GM06990 (cell line): Measurements from ENCODE around the gene DTX3L.

Experiments
- DNase-seq: peaks from one replicate; pipeline ENCODE4 v3.0.0-alpha.2; 2011; ENCODE audit not compliant: insufficient read length; ENCODE audit errors: extremely low read depth
- H3K27me3 ChIP-seq: replicated peaks from 2 replicates; pipeline ENCODE4 v1.6.0; 2011; ENCODE audit warnings: low read length; ENCODE audit not compliant: control insufficient read depth, insufficient read depth
- H3K36me3 ChIP-seq: 2 replicates; pipeline ENCODE4 v1.5.1; 2011; ENCODE audit warnings: low read length; ENCODE audit not compliant: control insufficient read depth, insufficient read depth
- H3K4me3 ChIP-seq: replicated peaks from 2 replicates; pipeline ENCODE4 v1.5.1; 2011; ENCODE audit warnings: low read depth, mild to moderate bottlenecking, control low read depth, low read length
- TF ChIP-seq, protein P1 (sequence below): IDR thresholded peaks from 2 replicates; pipeline ENCODE4 v1.5.1; 2011; ENCODE audit warnings: low read length, control low read depth, mild to moderate bottlenecking, inconsistent platforms; ENCODE audit not compliant: insufficient read depth, poor library complexity, severe bottlenecking

The DTX3L gene

DNA sequence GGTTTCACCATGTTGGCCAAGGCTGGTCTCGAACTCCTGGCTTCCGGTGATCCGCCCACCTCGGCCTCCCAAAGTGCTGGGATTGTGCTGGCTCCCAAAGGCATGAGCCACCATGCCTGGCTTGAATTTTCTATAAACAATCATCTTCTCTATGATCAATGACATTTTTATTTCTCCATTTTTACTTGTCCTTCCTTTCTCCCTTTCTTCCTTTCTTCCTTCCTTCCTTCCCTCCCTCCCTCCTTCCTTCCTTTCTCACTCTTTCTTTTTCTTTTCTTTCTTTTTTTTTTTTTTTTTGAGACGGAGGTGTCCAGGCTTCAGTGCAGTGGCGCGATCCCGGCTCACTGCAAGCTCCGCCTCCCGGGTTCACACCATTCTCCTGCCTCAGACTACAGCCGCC is 40.8 kb upstream of the DTX3L start:
- H3K36me3 ChIP-seq = no peaks in the 10 kb centered on the region; the same call in 1 of the 2 replicates
- no peak overlapping the region for H3K4me3 ChIP-seq
- DNase-seq = no peak
- H3K27me3 ChIP-seq = no peaks in the 10 kb centered on the region
- TF ChIP-seq, protein P1, sequence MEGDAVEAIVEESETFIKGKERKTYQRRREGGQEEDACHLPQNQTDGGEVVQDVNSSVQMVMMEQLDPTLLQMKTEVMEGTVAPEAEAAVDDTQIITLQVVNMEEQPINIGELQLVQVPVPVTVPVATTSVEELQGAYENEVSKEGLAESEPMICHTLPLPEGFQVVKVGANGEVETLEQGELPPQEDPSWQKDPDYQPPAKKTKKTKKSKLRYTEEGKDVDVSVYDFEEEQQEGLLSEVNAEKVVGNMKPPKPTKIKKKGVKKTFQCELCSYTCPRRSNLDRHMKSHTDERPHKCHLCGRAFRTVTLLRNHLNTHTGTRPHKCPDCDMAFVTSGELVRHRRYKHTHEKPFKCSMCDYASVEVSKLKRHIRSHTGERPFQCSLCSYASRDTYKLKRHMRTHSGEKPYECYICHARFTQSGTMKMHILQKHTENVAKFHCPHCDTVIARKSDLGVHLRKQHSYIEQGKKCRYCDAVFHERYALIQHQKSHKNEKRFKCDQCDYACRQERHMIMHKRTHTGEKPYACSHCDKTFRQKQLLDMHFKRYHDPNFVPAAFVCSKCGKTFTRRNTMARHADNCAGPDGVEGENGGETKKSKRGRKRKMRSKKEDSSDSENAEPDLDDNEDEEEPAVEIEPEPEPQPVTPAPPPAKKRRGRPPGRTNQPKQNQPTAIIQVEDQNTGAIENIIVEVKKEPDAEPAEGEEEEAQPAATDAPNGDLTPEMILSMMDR = no peak

DNA sequence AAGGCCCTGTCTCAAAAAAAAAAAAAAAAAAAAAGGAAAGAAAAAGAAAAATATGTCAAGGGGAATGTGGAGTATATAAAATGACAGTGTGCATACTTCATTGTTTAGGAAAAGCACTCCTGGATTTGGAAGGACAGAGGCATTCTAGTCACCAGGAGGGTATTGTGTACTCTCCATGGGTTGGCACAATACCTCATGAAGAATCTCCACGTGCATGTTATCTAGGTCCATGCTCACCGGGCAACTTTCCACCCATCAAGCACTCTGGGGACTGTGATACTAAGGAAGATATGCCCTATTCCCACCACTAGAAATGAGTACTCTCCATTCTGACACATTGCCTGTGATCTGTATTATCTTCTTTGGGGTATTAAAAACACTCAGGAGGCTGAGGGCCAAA is 34.0 kb upstream of the DTX3L start:
- TF ChIP-seq, protein P1 = no peak
- Histone ChIP-seq H3K4me3 (no peak overlapping the region), H3K27me3 (no peaks in the 10 kb centered on the region), H3K36me3 (peaks cover 2% of the 10 kb centered on the region)
- DNase-seq = no peak

DNA sequence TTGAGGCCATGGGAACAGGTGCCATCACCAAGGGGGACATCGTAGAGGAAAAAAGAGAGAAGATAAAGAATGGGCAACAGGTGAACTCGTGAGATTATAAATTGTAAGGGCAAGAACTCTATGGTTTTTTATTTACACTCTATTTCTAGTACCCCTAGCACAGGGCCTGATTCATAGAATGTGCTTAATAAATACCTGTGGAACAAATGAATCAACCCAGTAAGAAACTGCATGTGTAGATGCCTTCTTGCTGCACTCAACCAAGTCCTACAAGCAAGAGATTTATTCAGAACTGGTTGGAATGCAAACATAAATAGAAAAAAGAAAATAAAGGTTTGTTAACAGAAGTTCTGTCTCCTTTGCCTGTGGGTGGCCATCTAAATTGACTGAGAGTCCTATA is 30.7 kb upstream of the DTX3L start:
- DNase-seq = no peak
- Histone ChIP-seq H3K36me3 (peaks cover 2% of the 10 kb centered on the region), H3K4me3 (no peak overlapping the region), H3K27me3 (no peaks in the 10 kb centered on the region)
- TF ChIP-seq, protein P1 = no peak

DNA sequence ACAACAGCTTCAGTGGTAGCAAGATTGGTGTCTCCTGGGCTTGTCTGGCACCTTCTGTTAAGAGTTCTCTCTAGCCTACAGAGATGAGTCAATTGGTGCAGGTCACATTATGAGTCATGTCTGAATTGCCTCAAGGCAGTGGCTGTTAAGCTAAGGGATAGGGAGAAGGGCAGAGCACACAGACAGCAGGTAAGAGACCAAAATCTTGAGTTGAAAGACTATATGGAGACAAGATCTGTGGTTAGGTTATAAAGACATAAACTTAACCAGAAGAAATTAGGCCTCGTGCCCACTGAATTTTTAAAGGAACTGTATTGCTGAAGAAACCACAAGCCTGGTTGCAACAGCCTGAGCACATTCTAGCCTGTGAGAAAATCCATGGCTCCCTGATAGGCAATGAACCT is 30.2 kb upstream of the DTX3L start:
- DNase-seq = peak; percentile 70
- H3K4me3 ChIP-seq = no peak overlapping the region
- H3K27me3 ChIP-seq = no peaks in the 10 kb centered on the region
- H3K36me3 ChIP-seq = peaks cover 2% of the 10 kb centered on the region
- TF ChIP-seq, protein P1 = no peak

DNA sequence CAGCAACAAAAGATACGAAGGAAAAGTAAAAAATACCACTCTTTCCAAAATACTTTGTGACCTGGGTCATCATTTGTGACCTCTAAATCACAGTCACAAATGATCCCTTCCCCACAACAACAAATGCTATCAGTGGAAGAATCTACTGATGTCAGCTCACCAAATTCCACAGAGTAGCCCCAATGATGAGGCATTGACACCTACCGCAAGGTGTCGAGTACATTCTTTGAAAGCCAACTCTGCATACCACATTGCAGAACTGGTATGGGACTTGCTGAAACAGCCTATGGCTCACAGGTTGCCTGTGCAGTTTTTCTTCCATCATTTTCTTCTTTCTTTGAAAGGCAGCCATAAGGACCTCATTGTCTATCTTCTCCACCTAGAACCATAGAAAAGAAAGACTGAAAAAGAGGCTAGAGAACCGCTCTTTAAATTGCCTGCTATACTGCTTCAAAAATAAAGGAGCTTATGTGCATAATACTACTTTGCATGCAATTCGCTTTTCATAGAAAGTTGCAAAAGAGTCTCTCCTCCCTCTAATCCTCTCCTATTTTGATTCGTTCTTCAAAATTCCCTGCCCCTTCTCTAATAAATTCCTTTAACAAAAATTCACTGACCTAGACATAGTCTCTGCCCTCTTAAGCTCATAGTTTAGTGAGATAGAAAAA is 28.0 kb upstream of the DTX3L start:
- no peak for DNase-seq
- H3K27me3 ChIP-seq = no peaks in the 10 kb centered on the region
- TF ChIP-seq, protein P1 = no peak
- H3K36me3 ChIP-seq = peaks cover 2% of the 10 kb centered on the region
- H3K4me3 ChIP-seq = no peak overlapping the region

DNA sequence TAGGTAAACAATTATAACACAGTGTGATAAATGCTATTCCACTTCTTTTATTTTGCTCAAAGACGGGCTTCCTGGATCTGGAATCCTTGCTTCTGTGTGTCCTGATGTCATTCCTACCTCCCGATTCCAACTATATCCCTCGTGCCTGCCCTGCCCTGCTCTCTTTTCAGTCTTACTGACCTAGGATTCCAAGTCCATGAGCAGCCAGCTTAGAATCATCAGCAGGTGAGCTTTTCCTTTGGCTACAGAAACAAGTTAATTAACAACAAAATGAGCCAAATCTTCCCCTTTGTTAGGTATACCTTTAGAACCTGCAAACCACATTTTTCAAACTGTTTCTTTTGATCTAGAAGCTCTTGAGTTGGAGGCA is 27.5 kb upstream of the DTX3L start:
- Histone ChIP-seq H3K4me3 (no peak overlapping the region), H3K36me3 (peaks cover 4% of the 10 kb centered on the region), H3K27me3 (no peaks in the 10 kb centered on the region)
- no peak for DNase-seq
- TF ChIP-seq, protein P1 = no peak
